ENCODE data around the gene DNAH14.
"Not testable (repeated sequence)": the region's sequence is repeated elsewhere in the genome, so short reads cannot be mapped to it uniquely, and the experiment has no call there.

The DNAH14 gene

GRCh38 chr1:225004396-225004795 lies 74.9 kb downstream of the DNAH14 start:
- DNase-seq, result no peak

- not testable (repeated sequence) for DNase-seq
Observed at GRCh38 chr1:225006352-225006751, 76.9 kb downstream of the DNAH14 start.

- not testable (repeated sequence) for DNase-seq
Observed at GRCh38 chr1:225008050-225008449, 78.6 kb downstream of the DNAH14 start.

- no peak for DNase-seq
Observed at GRCh38 chr1:225021037-225021436, 91.6 kb downstream of the DNAH14 start.

GRCh38 chr1:225026701-225027100 lies 97.2 kb downstream of the DNAH14 start:
- no peak for DNase-seq

DNA sequence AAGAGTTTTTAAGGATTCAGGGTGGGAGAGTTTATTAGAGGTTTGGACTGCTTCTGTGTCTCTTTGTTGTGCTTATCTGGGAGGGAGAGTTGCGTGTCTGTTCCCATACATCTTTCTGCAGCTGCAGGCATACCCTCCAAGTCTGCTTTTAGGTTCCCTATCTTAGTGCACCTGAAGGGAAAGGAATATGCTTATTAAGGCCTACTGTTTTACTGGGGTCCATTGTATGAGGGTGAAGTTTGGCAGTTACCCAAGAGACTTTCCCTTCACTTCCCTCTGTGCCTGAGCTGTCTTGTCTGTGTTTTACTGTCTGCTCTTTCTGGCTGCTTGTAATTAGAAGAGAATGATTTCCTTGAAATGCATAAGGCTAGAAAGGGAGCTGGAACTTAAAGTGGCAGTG lies 107.0 kb downstream of the DNAH14 start:
- DNase-seq, result not testable (repeated sequence)

DNA sequence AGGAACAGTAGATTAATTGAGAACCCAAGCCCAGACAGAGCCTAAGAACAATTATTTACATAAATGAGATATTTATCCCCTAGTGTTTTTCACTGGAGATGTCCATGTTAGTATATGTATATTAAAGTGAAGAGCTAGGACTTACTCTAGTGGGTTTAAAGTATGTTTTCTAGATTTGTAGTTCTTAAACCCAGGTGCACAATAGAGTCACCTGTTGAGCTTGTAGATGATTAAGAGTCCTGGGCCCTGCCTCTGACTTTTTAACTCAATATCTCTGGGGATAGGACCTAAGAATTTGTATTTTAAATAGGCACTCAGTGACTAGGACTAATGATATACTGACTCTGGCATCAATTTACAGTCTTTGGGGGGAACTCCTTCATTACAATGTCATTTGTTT lies 112.8 kb downstream of the DNAH14 start:
- no peak for DNase-seq

GRCh38 chr1:225044258-225044657 lies 114.8 kb downstream of the DNAH14 start:
- DNase-seq, result no peak

GRCh38 chr1:225049594-225049993 lies 120.1 kb downstream of the DNAH14 start:
- DNase-seq, result no peak

- DNase-seq, result no peak
Observed at GRCh38 chr1:225063722-225064121, 134.2 kb downstream of the DNAH14 start.

- no peak for DNase-seq
Observed at GRCh38 chr1:225070972-225071371, 141.5 kb downstream of the DNAH14 start.

DNA sequence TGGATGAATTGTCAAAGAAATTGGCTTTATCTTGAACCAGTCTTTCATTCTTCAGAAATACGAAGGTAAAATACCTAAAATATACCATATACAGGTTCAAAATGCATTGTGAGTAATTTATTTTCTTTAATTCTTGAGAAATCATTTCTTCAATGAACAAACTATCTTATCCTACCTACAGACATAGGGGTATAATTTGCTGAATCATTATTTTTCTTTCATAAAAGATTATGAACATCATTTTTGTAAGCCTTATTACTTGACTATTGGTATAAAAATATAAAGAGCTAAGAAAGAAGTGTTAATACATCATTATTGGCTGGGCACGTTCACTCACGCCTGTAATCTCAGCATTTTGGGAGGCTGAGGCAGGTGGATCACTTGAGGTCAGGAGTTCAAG lies 167.7 kb downstream of the DNAH14 start:
- DNase-seq, result no peak

- DNase-seq, result no peak
Observed at GRCh38 chr1:225111000-225111399, 181.5 kb downstream of the DNAH14 start.

- no peak for DNase-seq
Observed at GRCh38 chr1:225113265-225113664, 183.8 kb downstream of the DNAH14 start.

DNA sequence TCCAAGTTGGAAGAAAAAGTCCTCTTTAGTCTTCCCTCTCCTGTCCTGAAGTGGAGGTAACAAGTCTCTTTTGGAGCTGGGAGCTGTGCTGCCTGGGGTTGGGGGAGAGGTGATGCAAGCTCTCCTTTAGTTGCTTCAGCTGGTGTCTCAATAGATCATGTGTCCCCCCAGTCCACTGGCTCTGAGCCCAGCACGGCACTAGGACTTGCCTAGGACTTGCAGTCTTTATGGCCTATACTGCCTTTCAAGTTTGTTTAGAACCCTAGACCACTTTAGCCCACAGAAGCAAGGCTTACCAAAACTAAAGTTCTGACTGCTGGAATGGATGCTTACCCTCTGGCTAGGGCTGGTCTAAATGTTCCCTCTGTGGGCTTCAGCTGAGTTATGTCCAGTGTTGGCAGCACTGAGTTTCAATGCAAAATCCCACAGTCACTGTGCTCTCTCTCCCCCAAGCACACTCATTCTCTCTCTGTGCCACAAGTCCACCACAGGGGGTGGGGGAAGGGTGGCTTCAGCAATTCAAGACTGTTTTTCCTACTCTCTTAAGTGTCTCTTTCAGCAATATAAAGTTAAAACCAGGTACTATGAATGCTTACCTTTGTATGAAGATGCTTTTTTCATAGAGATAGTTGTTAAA lies 185.0 kb downstream of the DNAH14 start:
- no peak for DNase-seq

DNA sequence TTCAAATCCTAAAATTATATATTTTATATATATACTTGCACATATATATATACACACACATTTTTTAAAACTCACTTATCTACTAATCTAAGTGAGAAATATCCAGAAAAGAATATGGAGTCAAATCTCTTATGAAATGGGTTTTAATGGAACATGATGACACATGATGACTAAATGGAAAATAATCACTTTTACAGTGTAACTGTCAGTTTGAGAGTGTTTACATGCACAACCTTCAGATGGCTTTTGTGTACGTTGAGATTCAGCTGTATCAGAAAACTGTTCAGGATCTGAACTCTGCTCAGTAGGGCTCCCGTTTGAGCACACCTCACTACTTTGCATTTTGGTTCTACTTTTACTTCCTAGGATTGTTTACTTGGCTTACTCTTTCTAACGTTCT lies 189.8 kb downstream of the DNAH14 start:
- DNase-seq, result no peak

DNA sequence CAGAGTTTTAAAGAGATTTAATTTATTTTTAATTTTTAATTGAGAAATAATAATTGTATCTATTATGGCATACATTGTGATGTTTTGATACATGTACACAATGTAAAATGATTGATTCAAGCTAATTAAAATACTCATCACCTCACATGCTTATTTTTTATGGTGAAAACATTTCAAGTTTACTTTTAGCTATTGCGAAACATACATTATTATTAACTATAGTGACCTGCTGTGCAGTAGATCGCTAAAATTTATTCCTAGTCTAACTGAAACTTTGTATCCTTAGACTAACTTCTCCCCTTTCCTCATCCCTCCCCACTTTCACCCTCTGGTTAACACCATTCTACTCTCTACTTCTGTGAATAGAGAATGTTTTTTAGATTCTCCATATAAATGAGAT lies 191.6 kb downstream of the DNAH14 start:
- DNase-seq, result no peak

DNA sequence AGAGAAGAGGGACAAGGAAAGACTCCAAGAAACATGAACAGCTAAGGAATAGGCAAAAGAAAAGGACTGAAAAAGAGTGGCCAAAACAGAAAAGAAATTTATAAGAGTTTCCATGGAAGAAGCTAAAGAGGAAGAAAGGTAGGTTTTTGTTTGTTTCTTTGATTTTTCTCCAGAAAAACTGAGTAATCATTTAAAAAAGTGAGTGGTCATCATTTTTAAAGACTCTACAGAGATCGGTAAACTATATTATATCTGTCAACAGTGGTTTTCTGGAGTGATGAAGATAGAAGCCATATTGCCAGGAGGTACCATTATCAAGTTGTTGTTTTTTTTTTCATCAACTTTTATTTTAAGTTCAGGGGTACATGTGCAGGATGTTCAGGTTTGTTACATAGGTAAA lies 202.4 kb downstream of the DNAH14 start:
- no peak for DNase-seq

DNA sequence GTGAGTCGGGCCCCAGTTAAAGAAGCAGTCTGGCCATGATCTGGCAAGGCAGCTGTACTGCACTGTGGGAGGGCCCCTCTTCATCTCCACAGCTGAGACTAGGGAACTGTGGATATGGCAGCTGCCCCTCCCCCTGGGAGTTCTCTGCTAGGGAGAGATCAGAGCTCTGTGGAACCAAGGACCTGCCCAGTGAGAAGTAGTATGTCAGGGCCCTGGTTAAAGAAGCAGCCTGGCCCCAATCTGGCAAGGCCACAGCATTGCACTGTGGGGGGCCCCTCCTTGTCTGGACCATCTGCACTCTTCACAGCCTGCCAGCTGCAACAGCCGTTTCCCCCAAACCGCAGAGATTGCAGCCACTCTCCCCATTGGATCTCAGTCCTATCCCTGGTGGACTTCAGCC lies 208.5 kb downstream of the DNAH14 start:
- no peak for DNase-seq

GRCh38 chr1:225143001-225143400 lies 213.5 kb downstream of the DNAH14 start:
- DNase-seq, result no peak

DNA sequence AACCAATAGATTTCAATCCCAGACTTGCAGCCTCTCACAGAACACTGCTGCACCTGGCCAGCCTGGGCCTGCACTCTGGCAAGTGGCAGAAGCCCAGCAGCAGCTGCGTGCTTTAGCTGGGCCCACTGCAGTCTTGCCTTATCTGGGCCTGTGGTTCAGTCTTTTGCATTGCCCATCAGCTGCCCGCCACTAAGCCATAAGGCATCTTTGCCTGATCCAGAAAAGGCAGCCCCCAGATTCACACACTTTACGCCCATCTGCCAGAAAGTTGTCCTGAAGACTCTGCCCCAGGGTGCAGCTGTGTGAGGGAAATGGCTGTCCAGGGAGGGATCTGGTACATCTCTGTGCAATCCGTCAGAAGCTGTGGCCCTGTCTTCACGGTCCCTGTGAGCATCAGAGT lies 217.0 kb downstream of the DNAH14 start:
- DNase-seq, result no peak

DNA sequence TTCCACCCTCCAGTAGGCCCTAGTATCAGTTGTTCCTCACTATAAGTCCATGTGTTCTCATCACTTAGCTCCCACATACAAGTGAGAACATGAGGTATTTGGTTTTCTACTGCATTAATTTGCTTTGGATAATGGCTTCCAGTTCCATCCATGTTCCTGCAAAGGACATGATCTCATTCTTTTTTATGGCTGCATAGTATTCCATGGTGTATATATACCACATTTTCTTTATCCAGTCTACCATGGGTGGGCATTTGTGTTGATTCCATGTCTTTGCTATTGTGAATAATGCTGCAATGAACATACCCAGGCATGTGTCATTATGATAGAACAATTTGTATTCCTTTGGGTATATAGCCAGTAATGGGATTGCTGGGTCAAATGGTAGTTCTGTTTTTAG lies 218.3 kb downstream of the DNAH14 start:
- DNase-seq, result not testable (repeated sequence)

DNA sequence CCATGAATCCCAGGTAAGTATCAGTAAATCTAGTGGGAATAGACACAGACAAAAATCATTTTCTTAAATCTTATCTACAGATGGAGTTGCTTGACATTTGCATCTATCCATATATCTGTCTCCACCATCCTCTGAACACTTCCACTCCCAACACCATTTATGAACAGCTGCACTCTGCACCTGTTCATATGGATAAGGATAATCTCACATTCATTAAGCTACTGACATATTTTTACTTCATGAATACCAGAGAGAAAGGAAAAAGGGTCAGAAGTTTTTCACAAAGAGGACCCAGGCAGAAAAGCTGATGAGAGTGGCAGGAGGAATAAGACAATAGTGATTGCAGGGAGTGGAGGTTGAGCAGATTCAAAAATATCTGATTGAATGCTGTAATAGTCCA lies 222.6 kb downstream of the DNAH14 start:
- no peak for DNase-seq

GRCh38 chr1:225155555-225155954 lies 226.1 kb downstream of the DNAH14 start:
- DNase-seq, result no peak

- DNase-seq, result no peak
Observed at GRCh38 chr1:225156254-225156653, 226.8 kb downstream of the DNAH14 start.

DNA sequence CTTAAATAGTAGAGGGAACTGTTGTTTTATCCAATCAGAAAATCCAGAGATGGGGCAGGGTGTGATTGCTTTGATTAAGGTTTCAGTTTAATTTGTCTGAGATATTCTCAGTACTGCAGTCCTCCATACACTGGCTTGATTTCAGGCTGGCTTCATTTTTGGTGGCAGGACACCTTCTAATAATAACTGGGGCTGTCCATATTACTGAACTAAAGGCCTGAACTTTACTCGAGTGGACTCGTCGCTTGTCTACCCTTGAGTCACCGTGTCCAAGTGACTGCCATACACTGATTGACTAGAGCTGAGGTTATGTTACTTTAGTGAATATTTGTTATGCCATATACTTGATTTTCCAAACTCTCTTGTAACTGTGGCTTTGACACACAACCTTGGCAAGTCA lies 228.8 kb downstream of the DNAH14 start:
- no peak for DNase-seq
